ENCODE measurements around the gene NELFCD. TPM values are rescaled to one million over a fixed set of nuclear protein-coding genes. Genes with fewer than 3 reads are reported as not detected.
"Not testable (repeated sequence)": the region's sequence is repeated elsewhere in the genome, so short reads cannot be mapped to it uniquely, and the experiment has no call there.

NELFCD gene
- total RNA-seq (2014; rRNA removed; shearing (Covaris generic)): 66.5 and 92.4 TPM in 2 replicates
- polyA plus RNA-seq (2015; cell fraction: cytosol; rRNA removed): 73.2 and 79.5 TPM in 2 replicates
- 115 and 145 TPM in 2 replicates for polyA plus RNA-seq (2015; cell fraction: nucleus; rRNA removed)

GRCh38 chr20:58980711-58981627 lies at the start of gene NELFCD:
NELFCD (plus strand) TSS chr20:58981256; CDS start chr20:58981310, 54 bp downstream.
- peak; percentile 70 for DNase-seq (ENCODE audit: low read depth)

- DNase-seq (ENCODE audit: low read depth): no peak
These were observed 48.9 kb upstream of the NELFCD start for GRCh38 chr20:58932170-58932569.

- DNase-seq (ENCODE audit: low read depth): no peak
These were observed 43.0 kb upstream of the NELFCD start for GRCh38 chr20:58938078-58938477.

GRCh38 chr20:58938541-58938940 lies 42.5 kb upstream of the NELFCD start:
- no peak for DNase-seq (ENCODE audit: low read depth)

- DNase-seq (ENCODE audit: low read depth): no peak
These were observed 39.6 kb upstream of the NELFCD start for GRCh38 chr20:58941471-58941870.

- no peak for DNase-seq (ENCODE audit: low read depth)
These were observed 38.5 kb upstream of the NELFCD start for GRCh38 chr20:58942549-58942948.

GRCh38 chr20:58944610-58945009 lies 36.4 kb upstream of the NELFCD start:
- DNase-seq (ENCODE audit: low read depth): no peak

- no peak for DNase-seq (ENCODE audit: low read depth)
These were observed 35.0 kb upstream of the NELFCD start for GRCh38 chr20:58945965-58946631.

- DNase-seq (ENCODE audit: low read depth): not testable (repeated sequence)
These were observed 33.2 kb upstream of the NELFCD start for GRCh38 chr20:58947797-58948388.

GRCh38 chr20:58950603-58951002 lies 30.5 kb upstream of the NELFCD start:
- no peak for DNase-seq (ENCODE audit: low read depth)

GRCh38 chr20:58953050-58953449 lies 28.0 kb upstream of the NELFCD start:
- no peak for DNase-seq (ENCODE audit: low read depth)

GRCh38 chr20:58956078-58956477 lies 25.0 kb upstream of the NELFCD start:
- no peak for DNase-seq (ENCODE audit: low read depth)

GRCh38 chr20:58959652-58960051 lies 21.4 kb upstream of the NELFCD start:
- DNase-seq (ENCODE audit: low read depth): no peak

- no peak for DNase-seq (ENCODE audit: low read depth)
These were observed 17.9 kb upstream of the NELFCD start for GRCh38 chr20:58963060-58963584.

GRCh38 chr20:58963922-58964321 lies 17.1 kb upstream of the NELFCD start:
- DNase-seq (ENCODE audit: low read depth): not testable (repeated sequence)

GRCh38 chr20:58965270-58966064 lies 15.6 kb upstream of the NELFCD start:
- no peak for DNase-seq (ENCODE audit: low read depth)

GRCh38 chr20:58967652-58968429 lies 13.2 kb upstream of the NELFCD start:
- DNase-seq (ENCODE audit: low read depth): no peak

- no peak for DNase-seq (ENCODE audit: low read depth)
These were observed 11.6 kb upstream of the NELFCD start for GRCh38 chr20:58969439-58969838.

GRCh38 chr20:58970146-58970545 lies 10.9 kb upstream of the NELFCD start:
- DNase-seq (ENCODE audit: low read depth): no peak

- DNase-seq (ENCODE audit: low read depth): no peak
These were observed 9.6 kb upstream of the NELFCD start for GRCh38 chr20:58971429-58971828.

All from HT1080 (cell line).